HG03342 (cell line): ENCODE results near the gene WFIKKN2.

Experiments
- ATAC-seq: cut with Tn5 transposase; IDR thresholded peaks from one replicate; pipeline ENCODE4 v1.9.1; 2021; ENCODE audit warnings: mild to moderate bottlenecking, moderate library complexity; ENCODE audit not compliant: unreplicated experiment

Gene WFIKKN2

DNA sequence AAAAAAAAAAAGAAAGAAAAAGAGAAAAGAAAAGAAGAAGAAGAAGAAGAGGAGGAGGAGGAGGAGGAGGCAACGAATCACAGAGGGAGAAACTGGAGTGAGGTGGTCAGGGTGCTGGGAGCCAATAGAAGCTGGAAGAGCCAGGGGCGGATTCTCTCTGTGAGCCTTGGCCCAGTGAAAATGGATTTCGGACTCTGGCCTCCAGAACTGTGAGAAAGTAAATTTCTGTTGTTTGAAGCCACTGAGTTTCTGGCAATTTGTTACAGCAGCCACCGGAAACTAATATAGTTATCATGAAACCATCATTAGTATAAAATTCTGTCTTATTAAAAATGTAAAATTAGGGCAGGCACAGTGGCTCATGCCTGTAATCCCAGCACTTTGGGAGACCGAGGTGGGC, 27.7 kb upstream of the WFIKKN2 start:
- no peak for ATAC-seq

DNA sequence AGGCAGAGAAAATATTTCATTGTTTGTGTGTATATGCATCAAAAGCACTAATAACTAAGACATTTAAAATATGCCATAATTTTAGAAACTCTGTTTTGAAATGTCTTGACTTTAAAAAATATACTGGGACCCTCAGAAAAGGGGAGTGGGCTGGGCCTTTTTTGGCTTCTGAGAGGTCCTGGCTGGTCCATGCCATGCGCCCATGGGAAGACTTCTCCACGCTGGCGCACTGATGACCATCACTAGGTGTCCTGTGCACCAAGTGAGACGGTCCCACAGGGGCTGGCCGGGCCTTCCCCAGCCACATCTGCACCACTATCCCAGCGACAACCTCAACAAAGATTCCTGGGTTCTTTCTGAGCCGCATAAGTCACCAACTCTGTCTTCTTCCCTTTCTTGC, 27.0 kb upstream of the WFIKKN2 start:
- ATAC-seq = no peak

DNA sequence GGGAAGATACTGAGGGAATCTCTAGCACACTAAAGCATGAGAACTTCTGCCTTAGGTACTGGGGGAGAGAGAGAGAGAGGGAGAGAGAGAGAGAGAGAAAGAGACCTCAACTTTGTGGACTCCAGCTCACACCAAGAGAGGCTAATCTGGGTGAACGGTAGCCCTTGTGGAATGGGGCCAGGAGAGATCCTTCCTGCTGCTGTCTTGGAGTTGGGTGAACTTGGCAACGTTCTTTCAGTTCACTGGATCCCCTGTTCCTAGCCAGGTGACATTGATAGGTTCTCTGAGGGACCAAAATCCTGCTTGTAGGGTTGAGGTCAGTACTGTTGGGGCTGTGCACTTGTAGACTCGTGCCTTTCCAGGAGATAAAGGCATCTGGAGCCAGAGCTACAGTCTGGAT, 26.5 kb upstream of the WFIKKN2 start:
- no peak for ATAC-seq

- no peak for ATAC-seq
These were observed 21.8 kb upstream of the WFIKKN2 start for GRCh38 chr17:50813583-50813982.

- ATAC-seq = no peak
These were observed 20.0 kb upstream of the WFIKKN2 start for GRCh38 chr17:50815400-50815799.

DNA sequence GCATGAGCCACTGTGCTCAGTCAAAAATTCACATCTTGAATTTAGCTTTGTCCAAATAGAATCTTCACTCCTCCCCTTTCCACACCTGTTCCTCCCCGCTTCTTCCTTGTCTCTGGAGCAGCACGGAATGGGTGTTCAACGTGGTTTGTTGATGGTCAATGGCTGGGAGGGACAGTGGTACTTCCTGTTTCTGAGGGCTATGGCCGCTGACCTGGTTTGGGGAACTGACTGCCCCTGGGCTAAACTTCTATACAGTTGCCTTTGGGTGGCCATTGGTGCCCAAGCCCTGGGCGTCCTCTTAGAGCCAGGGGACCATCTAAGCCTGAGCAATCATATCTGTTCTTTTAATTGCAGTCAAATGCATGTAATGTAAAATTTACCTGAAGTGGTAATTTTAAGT, 19.1 kb upstream of the WFIKKN2 start:
- ATAC-seq = no peak

- ATAC-seq = no peak
These were observed 18.3 kb upstream of the WFIKKN2 start for GRCh38 chr17:50816771-50817751.

DNA sequence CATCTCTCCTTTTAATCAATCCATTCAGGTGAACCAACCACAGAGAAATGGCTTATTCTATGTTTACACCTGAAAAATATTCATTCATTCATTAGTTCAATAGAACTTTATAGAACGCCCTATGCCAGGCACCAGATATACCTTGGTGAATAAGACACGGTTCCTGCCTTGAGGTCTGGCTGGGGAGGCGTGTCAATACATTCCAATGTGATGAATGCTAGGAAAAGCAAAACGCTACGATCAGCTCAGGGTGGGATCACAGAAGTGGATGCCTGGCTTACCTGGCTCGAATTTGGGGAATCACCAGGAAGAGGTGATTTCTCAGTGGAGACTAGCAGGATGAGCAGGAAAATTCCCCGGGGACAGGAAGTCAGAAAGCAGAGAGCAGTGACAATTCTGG, 17.5 kb upstream of the WFIKKN2 start:
- no peak for ATAC-seq

DNA sequence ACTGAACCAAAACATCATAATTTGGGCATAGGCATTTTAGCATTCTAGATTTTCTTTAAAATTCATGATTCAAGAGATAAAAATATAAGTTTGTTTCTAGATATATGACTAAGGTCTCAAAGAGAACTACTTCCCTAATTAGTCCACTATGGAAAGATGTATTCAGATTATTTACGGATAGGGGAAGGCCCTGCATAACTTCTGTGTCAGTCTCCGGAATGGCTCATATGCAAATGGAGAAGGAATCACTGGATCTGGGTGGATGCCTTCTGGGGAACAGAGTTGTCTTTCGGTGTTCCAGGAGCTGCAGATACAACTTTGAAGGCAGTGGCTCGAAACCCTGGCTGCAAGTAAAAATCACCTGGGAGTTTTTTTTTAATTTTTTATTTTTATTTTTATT, 17.1 kb upstream of the WFIKKN2 start:
- ATAC-seq = no peak

DNA sequence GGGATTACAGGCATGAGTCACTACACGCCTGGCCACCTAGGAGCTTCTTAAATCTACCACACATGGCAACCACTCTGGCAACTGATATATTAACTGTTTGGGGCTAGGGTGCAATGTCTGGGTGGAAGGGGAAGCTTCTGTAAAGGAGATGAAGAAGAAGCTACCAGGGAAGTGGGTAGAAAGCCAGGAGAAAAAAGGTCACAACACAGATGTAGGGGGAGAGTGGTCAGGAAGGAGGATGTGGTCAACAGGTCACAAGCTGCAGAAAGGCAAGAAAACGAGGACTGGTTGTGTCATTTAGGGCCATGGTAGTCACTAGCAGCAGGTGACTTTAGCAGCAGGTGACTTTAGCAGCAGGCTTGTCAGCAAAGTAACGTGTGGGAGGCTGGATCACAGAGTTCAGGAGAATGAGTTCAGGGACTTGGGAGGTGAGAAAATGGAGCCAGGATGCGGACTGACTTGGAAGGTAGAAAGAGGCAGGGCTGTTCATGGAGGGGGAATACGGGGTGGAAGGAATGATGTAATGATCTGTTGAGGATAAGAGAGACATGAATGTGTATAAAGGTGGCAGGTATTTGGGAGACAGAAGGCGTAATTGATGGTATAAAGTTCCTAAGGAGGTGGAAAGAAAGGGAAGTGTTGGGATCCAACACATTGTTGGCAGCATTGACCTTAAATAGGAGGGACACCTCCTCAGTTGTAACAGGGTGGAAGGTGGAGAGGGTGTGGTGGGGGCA, 16.3 kb upstream of the WFIKKN2 start:
- ATAC-seq = no peak

- no peak for ATAC-seq
These were observed 14.7 kb upstream of the WFIKKN2 start for GRCh38 chr17:50820651-50821050.

DNA sequence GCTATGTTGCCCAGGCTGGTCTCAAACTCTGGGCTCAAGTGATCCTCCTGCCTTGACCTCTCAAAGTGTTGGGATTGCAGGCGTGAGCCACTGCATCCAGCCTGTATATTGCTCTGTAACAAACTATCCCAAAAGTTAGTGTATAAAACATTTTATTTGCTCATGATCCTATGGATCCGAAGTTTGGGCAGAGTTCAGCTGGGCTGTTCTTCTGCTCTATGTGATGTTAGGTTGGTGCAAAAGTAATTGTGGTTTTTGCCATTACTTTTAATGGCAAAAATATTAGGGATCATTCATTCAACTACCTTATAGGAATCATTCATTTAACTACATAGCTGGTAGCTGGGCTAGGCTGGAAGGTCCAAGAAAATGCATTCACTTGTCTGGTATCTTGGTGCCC, 12.8 kb upstream of the WFIKKN2 start:
- ATAC-seq = no peak

DNA sequence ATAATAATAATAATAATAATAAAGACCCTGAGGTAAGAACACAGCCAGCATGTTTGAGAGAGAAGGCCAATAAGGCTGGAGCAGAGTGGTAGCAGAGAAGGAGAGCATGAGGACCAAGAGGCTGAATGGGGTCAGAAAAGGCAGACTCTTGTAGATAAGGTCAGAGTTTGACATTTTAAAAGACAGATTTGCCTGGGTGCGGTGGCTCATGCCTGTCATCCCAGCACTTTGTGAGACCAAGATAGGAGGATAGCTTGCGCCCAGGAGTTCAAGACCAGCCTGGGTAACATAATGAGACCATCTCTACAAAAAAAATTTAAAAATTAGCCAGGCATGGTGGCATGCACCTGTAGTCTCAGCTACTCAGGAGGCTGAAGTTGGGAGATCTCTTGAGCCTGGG, 11.0 kb upstream of the WFIKKN2 start:
- no peak for ATAC-seq

DNA sequence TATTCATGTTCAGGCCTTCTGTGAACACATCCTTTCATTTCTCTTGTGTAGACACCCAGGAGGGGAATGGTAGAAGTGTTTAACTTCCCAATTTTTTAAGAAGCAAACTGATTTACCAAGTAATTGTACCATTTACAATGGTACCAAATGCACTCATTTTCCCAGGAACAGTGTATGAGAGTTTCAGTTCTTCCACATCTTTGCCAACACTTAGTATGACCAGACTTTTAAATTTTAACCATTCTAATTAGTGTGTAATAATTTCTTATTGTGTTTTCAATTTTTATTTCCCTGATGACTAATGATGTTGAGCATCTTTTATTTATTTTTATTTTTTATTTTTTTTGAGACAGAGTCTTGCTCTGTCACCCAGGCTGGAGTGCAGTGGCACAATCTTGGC, 10.2 kb upstream of the WFIKKN2 start:
- ATAC-seq = no peak

DNA sequence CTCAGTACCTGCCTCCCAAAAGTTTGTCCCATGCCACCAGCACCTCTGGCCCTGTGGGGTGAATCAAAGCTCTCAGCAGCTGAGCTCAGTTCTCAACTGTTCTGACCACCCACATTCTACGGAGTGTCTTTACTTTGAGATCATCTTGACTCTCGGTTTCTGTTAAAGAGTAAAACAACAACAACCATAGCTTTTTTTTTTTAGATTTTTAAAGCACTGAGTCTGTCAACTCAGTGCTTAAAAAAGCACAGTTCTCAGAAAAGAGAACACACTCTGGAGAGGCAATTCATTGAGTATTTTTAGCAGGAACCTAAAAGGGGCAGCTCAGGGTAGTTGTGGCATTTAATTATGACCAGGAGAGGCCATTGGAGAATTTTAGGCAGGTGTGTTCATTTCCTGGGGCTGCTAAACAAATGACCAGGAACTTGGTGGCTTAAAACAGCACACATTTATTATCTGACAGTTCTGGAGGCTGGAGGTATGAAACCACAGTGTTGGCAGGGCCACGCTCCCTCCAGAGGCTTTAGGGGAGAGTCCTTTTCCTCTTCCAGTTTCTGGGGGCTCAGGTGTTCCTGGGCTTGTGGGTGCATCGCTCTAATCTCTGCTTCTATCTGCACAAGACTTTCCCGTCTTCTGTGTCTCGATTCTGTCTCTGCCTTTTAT, 6.7 kb upstream of the WFIKKN2 start:
- ATAC-seq = peak; percentile 51

- no peak for ATAC-seq
These were observed 6.1 kb upstream of the WFIKKN2 start for GRCh38 chr17:50829332-50829731.

- no peak for ATAC-seq
These were observed 5.0 kb upstream of the WFIKKN2 start for GRCh38 chr17:50830352-50830751.

- no peak for ATAC-seq
These were observed 4.4 kb upstream of the WFIKKN2 start for GRCh38 chr17:50830994-50831393.

DNA sequence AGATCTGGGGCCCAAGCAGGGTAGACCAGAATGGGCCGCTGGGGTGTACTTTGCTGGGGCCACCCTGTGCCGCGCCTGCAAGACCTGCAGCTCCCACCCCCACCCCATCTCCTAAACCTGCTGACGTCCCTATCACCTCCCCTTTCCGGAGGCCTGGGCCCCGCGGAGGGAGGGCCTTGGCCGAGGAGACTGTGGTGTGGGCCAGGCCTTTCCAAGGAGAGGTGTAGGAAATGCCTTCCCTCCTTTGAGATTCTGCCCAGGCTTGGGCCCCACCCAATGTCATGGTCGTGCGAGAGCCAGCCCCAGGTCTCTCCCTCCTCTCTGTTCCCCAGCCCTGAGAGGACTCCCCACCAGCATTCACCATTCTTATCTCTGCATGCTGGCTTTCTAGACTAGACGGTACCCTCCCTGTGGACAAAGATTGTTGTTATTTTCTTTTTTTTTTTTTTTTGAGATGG, 3.9 kb upstream of the WFIKKN2 start:
- no peak for ATAC-seq

GRCh38 chr17:50832267-50832863, 3.0 kb upstream of the WFIKKN2 start:
- ATAC-seq = no peak

- ATAC-seq = no peak
These were observed 2.5 kb upstream of the WFIKKN2 start for GRCh38 chr17:50832864-50833381.
